GM18508 (cell line): ENCODE results near the gene USP12.

Experiments
- ATAC-seq: cut with Tn5 transposase; IDR thresholded peaks from one replicate; pipeline ENCODE4 v1.9.1; 2021; ENCODE audit warnings: moderate number of reproducible peaks; ENCODE audit not compliant: insufficient read depth, unreplicated experiment

The USP12 gene

DNA sequence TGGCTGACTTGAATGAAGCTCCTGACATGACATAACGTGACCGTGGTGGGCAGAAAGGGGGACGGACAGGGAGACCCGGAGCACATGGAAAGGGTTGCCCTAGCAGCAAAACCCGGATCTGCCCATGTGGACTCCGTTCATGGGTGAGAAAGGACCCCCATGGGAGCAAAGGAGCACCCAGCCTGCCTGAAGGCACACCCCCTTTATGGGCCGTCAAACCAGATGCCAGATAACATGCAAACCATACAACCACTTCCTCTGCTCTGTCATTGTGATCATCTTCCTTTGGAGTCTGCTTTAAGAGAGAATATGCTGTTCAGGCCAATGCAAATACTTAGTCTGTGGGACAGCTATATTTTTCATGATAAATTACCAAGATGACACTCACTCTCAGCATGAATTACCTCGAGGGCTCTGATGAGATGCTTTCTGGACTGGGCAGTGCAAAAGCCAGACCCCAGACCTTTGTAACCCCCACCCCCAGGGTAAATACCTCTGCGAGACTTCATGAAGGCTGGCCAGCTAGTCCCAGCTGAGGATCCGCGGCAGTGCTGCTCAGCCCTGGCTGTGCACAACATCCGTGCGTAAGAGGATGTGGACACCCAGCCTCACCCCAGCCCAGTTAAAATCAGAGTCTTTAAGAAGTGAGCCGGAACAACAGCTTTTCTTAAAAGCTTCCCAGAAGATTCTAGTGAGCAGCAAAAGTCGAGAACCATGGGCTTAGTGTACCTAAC, 126.6 kb downstream of the USP12 start:
- no peak for ATAC-seq

DNA sequence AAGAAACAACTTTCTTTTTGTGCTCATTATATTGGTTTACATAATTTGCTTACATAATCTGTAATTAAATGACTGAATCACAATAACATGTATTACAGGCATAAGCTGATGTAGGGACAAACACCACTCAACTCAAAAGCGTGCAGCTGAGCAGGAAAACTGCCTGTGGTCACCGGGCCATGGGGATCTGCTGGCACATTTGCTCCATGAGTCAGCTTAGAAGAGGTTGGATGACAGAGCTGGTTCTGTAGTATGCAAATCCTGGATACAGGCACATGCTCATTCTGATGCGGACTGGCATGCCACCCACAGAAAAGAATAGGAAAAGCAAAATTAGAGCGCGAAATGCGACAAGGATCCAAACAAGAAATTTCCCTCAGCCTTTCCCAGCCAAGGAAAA, 128.6 kb downstream of the USP12 start:
- ATAC-seq = no peak

DNA sequence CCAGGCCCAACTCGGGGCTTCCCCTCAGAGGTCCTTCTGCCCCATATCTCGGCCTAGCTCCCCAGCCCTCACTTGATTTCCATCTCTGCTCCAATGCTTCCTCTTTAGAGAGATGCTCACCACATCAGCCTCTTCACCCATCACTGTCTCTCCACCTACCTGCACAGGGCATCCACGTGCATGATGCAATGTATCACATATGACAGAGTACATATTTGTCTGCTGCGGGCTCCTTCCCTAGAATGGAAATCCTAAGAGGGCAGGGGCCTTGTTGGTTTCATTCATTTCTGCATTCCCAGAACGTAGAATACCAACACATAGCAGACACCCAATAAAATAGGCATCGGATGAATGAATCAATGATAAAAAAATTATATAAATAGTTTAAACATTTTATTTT, 130.3 kb downstream of the USP12 start:
- ATAC-seq = no peak

DNA sequence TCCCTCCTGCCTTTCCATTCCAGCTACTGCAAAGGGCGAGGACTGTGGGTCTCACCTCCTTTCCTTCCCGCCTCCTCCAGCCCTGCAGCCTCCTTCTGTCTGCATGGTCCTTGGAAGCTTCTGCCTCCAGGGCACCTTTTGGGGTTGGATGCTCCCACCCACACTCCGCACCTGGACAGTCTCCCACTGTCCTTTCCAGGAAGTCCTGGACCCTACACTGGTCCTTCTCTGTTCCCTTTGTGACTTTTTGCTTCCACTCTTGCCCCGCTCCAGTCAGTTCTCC, 130.8 kb downstream of the USP12 start:
- no peak for ATAC-seq

DNA sequence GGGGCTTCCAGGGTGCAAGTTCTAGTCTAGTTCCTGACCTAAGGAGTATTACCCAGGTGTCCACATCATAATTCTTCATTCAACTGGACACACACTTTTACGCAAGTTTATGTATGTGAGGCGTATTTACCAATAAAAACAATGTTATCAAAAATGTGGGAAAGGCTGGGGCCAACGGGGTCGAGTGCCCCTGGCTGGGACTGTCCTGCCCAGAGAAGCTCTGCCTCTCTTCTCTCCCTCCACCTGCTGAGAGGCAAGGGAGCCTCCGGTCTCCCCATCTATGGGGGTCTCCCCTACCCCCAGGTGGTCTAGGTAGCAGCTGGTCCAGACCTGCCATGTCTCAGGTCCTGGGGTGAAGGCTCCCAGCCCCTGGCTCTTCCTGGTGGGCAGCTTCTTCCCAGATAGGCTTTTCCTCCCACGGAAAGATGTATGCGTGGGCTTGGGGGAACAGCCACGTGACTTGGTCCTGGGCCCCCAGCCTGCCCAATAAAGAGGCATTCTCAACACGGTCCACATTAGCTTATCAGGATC, 132.4 kb downstream of the USP12 start:
- ATAC-seq = no peak

DNA sequence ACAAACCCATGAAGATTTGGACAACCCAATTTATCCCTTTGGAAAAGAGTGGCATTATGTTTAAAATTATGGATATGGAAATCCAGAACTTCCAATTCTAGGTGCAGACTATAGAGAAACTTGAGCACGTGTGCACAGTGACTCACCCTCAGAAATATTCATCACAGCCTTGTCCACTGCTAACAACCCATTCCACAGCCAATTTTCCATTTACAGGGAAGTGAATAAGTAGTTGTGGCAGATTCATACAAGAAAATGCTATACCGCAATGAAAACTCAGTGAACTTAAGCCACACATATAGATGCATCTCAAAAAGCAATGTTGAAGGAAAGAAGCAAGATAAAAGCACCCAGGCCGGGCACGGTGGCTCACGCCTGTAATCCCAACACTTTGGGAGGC, 133.3 kb downstream of the USP12 start:
- no peak for ATAC-seq

DNA sequence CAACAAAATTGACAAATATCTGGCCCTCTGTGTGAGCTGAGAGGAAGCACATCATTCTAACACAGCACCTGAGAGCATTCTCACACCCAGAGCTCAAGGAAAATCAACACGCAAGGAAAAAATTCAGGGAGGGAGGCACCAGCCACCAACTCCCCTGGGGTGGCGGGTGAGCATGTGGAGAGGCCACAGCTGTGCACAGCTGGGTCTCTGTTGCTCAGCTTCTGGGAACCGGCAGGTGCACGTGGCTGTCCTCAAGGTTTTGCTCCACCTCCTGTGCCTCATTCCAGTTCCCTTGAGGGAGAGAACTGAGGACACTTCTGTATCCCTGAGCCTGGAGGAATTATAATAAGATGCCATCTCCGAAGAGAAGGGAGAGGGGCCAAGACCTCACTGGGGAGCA, 134.0 kb downstream of the USP12 start:
- no peak for ATAC-seq

DNA sequence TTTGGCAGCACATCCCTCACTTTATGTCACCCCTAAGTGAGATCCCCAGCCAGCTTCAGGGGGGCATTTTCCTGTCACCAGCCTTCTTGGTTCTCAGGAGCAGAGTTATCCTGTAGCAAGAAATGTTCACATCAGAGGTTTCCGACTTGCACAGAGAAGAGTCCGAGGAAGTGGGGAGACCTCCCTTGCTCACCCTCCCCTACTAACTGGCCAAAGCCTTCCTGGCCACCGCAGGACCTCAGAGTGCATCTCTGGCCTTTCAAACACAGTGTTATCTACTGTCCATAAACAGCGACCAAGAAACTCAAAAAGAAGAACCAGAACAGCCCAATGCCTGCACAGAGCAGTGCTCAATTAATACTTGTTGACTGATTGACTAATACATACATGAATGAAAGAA, 134.4 kb downstream of the USP12 start:
- ATAC-seq = no peak

DNA sequence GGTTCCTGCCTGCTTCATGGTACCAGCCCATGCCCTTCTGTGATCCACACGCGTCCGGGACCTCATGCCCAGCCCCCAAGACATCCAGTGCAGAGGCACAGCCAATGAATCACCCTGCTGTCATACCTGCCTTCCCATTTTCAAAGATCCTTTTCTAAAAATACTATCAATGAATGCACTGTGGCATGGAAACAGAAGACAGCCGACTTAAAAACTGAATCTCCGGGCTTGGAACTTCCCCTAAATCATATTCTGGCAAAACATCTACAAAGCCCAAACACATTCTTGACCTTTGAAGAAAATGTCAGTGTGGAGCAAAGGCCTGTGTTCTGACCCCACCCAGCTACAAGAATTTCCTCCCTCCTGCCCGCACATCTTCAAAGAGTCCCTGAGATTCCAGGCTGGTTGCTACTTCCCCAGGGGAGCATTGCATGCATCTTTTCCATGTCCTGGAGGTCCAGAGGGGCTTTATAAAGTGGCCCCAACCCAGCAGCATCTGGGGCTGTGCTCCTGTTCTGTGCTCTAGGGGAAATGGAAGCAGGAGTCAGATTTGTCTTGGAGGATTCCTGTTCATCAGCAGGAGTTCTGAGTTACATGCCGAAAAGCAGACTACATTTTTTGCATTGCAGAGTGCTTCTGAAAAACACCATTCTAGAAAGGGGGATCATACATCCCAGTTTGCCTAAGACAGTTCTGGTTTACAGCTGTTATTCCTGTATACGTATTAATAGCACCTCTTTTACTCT, 135.2 kb downstream of the USP12 start:
- no peak for ATAC-seq

DNA sequence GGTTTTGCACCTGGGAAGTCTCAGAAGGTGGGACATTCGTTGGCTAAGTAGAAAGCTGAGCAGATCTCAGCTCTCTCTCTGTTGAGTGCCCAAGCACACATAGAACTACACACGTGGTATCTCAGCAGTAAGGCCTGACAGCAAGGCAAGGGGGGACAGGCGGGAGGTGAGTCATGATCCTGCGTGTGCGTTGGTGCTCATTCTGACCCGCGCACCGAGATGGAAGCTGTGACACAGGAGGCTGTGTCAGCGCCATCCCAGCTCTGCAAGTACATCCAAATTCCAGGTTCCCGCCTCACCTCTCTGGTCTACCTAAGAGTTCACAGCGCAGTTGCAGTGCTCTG, 135.7 kb downstream of the USP12 start:
- ATAC-seq = no peak

DNA sequence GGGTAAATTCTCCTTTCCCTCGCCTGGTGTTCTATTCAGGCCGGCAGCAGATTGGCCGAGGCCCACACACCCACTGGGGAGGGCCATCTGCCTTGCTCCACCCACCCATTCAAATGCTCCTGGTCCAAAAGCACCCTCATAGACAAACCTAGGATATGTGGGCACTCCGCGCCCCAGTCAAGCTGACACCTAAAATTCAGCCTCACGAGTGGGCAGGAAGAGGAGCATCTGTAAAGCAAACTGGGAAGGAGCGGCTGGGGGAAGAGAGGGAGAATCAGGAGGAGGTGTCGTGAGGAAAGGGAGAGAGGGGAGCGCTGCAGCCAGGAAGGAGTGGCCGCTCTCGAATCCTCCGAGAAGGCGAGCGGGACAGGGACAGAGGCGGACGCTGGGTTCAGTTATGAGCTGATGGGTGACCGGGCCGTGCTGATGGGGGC, 136.9 kb downstream of the USP12 start:
- no peak for ATAC-seq

DNA sequence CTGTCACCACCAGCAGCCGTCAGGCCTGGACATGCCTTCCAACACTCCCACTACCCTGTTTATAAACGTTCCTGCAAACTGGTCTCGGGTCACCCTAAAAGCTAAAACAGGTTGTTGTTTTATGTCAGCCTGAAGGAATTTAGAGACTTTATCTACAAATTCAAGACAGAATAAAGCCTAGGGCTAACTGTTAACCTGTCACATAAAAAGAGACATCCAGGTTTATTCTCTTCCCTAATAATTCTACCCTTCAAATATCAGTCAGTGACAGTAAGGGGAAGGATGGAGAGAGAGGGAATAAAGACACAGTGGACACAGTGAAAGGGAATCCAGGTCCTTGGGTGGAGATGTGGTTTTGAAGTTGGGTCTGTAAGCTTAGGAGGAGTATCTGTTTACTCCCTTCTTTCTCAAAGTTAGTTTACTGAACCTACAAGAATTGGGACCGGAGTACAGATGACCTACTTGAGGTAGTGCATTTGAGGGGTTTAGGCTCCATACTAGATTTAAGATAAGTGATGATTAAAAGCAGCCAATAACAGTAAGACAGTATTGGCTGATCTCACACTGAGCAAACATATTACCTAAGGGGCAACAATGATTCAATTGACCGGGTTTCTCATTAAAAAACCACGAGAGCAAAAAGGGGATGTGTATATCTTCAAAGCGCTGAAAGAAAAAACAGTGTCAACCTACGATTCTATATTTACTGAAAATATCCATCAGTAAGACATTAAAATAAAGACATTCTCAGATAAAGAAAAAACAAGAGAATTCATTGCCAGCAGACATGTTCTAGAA, 142.7 kb downstream of the USP12 start:
- ATAC-seq = no peak

DNA sequence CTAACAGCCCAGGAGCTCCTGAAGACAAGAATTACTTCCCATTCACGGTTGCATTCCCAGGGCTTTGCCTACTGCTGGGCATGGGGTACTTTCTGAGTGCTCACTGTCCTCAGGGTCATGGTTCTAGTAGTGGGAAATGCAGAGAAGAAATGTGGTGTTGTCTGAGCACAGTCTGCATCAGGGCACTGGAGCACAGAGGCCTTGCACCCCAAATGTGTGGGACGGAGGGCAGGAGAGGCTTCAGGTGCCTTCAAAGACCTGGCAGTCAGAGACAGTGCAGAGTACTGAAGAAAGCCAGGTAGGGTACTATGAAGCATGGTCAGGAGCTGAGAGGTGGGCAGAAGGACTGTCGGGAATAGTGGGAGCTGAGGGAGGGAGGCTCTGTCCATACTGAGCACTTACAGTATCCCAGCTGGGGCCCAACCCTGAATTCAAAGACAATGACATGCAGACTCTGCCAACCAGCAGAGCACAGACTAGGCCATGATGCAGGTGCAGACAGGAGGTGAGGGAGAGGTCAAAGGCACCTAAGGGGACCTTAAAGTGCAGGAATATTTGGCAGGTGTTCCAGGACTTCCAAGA, 144.4 kb downstream of the USP12 start:
- ATAC-seq = no peak

DNA sequence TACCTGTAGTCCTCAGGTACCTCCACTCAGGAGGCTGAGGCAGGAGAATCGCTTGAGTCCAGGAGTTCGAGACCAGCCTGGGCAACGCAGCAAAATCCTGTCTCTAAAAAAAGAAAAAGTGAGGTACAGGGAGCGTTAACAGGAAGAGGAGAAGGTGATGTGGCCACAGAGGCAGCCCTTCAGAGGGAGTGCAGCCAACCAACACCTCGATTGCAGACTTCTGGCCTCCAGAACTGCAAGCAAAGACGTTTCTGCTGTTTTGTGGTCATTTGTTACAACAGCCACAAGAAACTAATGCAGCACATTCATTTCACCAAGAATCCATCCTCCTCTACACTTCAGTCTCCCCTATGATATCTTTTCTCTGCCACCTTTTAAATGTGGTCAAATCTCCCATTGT, 145.2 kb downstream of the USP12 start:
- no peak for ATAC-seq

DNA sequence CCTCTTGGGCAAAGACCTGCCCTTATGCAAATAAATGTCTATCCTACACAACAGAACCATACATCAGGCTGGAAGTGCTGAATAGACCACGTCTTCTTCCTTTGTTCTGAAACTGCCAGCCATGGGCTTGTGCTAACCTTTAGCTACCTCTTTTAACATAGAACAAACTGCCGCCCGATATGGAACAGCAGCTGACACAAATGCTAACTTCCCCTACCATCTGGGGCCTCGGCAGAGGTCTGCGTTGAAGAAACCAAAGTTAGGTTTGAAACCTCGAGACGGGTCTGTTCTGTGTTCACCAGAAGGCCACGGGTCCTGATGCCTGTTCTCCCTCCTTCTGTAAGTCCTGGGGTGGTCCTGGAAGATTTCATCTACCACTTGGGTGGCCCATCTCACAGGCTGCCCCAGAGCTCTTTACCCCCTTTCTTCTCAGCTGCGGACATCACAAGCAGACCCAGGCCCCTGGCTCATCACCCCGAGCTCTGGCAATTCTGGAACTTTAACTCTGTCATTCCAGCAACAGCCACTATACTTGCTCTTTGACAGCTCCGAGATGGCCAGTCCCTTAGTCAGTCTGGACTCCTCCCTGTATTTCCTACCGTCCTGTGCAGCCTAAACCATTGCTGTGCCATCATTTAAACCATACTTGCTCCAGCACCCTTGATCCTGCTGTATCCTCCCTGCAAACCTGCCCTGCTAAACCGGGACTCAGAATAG, 146.7 kb downstream of the USP12 start:
- ATAC-seq = no peak

DNA sequence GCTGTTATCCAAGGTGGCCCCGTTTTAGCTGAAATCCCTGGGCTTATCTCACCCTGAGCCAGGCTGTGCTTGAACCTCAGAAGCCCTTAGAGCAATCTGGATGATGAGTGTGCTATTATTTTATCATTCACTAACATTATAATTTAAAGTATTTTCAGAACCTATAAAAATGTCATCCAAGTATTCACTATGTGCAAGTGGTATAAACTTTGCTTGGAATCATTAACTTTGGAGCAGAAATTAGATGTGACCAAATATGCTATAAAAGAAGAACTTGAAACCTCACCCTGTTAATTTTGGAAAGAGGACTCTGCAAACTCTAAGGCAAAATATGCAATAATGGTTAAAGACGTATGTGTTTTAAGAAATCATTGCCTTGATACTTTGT, 147.5 kb downstream of the USP12 start:
- no peak for ATAC-seq

DNA sequence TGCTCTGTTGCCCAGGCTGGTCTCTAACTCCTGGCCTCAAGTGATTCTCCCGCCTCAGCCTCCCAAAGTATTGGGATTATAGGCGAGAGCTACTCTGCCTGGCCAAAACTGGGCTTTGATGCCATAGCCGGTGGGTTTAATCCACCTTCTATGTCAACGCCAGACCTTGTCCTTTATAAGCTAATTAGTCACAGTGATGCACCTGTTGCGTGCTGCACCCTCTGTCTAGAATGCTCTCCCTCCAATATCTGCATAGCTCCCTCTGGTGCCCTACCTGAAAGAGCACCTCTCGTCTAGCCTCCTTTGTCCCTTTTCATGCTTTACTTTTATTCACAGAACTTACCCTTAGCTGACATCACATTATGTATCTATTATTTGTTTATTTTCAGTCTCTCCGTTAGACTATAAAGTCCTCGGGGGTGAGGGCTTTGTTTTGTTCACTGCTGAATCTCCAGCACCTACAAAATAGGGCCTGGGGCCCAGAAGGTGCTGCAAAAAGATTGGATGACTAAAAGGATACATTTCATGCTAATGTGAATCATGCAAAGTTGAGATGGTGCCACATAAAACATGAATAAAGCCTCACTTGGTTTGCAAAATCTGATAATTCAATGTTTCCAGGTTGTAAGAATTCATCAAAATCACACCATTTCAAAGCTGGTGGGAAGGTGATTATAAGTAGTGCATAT, 148.1 kb downstream of the USP12 start:
- ATAC-seq = no peak

DNA sequence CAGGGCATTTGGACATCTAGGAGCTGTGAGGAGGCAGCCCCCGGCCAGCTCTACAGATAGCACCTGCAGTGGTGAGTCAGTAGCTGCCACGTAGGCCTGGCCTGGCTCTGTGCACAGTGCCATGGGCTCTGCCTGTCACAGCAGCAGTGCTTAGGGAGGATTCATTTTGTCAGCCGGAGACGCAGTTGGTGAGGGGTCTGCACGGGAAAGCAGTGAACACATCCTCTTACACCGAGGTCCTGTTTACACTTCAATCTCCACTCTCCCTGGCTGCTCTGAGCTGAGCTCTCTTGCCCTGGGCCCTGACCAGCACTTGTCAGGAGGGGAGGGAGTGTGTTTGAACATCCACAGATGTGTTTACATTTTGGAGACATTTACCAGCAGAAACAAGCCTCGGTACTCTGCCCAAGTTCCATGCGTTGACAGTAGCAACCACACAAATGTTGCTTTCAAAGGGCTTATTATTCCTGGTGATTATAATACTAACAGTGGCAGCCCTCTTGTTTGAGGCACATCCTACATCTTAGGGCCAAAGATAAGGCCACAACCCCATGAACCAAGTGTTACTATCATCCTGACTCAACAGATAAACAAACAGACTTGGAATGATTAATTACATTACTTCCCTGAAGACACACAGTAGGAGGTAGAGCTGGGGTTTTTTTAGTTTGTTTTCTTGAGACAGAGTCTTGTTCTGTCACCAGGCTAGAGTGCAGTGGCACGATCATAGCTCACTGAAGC, 148.9 kb downstream of the USP12 start:
- no peak for ATAC-seq

DNA sequence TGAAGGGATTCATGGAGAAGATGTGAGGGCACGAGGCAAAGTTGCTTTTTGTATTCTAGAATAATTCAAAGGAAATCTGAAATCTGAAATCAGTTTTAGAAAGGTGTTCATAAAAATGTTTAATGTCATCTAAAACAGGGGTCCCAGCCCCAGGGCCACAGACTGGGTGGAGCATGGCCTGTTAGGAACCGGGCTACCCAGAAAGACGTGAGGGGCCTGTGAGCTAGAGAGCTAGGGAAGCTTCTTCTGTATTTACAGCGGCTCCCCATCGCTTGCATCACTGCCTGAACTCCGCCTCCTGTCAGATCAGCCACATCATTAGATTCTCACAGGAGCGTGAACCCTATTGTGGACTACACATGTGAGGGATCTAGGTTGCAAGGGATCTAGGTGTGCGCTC, 151.2 kb downstream of the USP12 start:
- no peak for ATAC-seq
